NCI-H1417 treated with DMSO at 0.1 percent for 48 hours (cell line): ENCODE measurements around the gene NOP56.
A peak's percentile ranks its signal among the peaks of the same experiment; 100 is the strongest.
"Not testable (repeated sequence)": the region's sequence is repeated elsewhere in the genome, so short reads cannot be mapped to it uniquely, and the experiment has no call there.

Experiments used
- DNase-seq: peaks from one replicate; lab custom pipeline; 2025; lab: John Stamatoyannopoulos, UW

The NOP56 gene

DNA sequence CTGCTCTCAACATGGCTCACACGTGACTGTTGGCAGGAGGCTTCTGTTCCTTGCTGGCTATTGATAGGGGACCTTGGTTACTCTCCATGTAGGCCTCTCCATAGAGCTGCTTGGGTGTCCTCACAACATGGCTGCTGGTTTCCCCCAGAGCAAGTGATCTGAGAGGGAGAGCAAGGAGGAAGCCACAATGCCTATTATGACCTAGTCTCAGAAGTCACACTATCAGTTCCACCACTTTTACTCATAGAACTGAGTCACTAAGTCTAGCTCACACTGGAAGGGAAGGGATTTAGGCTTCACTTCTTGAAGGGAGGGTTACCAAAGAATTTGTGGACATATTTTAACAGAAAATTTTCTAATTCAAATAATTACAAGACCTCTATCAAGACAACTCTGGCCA is 8.7 kb upstream of the NOP56 start:
- DNase-seq: no peak

DNA sequence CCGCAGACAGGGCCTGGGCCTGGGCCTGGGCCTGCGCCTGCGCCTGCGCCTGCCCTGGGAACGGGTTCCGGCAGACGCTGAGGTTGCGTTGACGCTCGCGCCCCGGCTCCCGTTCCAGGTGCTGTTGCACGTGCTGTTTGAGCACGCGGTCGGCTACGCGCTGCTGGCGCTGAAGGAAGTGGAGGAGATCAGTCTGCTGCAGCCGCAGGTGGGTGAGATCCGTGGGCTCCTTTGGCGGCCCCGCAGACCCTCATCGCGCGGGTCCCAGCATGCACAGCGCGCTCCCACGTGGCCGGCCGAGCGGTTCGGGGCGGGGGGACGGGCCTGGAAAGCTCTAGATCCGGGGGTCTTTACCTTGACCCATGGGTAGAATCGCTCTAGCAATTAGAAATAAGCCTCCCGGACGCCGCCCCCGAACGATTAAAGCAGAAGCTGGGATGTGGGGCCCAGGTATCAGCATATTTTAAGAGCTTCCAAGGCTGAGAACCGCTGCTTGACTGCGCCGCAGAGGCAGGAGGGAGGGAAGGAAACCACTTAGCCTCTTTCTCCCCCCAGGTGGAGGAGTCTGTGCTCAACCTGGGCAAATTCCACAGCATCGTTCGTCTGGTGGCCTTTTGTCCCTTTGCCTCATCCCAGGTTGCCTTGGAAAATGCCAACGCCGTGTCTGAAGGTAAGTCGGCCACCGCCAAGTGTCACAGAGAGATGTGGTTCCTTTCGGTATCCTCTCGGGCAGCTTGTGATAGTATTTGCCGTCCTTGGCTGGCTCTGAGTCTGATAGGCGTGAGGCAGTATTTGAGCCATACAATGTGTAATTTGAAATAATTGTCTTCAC is 508 bp downstream of the NOP56 start:
- DNase-seq: no peak

DNA sequence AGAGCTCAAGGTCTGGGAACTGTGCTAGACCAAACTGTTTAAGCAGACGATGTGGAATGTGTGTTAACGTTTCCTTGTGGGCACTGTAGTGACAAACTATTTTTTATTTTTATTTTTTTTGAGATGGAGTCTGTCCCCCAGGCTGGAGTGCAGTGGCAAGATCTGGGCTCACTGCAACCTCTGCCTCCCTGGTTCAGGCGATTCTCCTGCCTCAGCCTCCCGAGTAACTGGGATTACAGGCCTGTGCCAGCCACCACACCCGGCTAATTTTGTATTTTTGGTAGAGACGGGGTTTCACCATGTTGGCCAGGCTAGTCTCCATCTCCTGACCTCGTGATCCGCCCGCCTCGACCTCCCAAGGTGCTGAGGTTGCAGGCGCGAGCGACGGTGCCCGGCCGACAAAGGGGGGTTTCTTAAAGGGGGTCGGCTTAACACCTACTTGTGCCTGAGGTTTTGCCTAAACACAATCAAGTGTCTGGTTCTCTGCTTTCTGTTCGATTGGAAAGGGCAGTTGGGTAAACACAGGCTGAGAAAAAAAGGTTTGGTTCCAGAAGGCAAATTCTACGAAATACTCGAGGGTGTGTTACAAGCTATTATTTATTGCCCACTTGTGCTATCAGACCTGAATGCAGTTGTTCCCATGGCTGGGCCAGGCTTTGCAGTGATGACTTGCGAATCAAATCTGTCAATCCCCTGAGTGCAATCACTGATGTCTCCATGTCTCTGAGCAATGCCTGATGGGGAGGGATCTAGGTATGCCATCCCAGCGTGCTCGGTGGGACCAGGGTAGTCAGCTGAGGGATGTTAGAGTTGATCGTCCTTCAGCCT is 1.3 kb downstream of the NOP56 start:
- no peak for DNase-seq

DNA sequence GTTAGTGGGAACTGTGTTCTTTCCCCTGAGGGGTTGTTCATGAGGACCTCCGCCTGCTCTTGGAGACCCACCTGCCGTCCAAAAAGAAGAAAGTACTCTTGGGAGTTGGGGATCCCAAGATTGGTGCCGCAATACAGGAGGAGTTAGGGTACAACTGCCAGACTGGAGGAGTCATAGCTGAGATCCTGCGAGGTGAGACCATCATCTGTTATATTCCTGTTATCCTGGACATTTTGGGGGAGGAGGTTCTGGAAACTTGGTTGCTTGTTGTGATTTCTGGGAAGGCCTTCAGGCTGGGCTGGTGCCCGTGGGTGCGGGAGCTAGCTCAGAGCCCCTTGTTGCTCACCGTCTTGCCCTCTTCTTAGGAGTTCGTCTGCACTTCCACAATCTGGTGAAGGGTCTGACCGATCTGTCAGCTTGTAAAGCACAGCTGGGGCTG is 2.0 kb downstream of the NOP56 start:
- DNase-seq: no peak

DNA sequence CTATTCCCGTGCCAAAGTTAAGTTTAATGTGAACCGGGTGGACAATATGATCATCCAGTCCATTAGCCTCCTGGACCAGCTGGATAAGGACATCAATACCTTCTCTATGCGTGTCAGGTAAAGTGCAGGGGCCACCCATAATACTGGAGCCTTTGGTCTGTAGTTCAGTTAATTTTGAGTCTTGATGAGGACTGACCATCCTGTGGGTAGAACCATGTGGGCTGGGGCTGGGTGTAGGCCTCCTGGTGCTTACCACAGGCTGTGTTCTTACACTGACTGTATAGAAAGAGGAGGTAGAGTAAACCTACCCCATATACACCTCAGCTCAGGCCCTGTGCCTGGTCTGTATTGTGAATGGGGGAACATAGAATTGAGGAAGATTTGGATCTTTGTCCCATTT is 2.4 kb downstream of the NOP56 start:
- DNase-seq: no peak

DNA sequence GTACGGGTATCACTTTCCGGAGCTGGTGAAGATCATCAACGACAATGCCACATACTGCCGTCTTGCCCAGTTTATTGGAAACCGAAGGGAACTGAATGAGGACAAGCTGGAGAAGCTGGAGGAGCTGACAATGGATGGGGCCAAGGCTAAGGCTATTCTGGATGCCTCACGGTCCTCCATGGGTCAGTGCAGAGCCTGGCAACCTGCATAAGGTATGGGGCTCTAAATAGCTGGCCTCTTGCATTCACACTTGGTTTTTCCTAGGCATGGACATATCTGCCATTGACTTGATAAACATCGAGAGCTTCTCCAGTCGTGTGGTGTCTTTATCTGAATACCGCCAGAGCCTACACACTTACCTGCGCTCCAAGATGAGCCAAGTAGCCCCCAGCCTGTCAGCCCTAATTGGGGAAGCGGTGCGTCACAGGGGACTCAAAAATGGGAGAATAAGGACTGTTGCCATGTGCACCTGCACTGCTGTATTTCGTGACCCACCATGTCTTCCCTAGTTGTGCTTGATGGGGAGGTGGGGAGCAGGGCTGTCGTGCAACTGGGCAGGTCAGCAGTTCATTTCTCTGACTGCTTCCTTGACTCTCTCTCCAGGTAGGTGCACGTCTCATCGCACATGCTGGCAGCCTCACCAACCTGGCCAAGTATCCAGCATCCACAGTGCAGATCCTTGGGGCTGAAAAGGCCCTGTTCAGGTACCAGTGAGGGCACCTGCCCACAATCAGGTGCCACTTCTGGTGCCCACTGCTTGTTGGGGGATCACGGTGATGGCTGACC is 3.1 kb downstream of the NOP56 start:
- no peak for DNase-seq

DNA sequence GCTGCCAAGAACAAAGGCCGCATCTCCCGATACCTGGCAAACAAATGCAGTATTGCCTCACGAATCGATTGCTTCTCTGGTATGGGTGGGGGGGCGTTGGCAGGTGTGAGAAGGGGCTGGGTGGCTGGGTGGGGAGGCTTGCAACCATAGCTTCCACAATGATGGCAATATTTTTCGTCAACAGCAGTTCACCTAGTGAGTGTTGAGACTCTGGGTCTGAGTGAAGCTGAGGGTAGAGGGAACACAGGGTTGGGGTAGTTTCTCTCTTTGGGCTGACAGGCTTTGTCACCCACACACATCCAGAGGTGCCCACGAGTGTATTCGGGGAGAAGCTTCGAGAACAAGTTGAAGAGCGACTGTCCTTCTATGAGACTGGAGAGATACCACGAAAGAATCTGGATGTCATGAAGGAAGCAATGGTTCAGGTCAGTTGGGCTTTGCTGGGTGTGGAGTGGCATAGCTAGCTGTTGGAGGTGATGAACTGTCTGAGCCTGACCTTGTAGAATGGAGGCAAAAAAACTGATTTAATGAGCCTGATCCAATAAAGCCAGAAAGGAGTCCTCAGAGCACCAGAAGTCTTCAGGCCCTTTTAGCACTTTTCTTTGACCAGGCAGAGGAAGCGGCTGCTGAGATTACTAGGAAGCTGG is 4.2 kb downstream of the NOP56 start:
- no peak for DNase-seq

DNA sequence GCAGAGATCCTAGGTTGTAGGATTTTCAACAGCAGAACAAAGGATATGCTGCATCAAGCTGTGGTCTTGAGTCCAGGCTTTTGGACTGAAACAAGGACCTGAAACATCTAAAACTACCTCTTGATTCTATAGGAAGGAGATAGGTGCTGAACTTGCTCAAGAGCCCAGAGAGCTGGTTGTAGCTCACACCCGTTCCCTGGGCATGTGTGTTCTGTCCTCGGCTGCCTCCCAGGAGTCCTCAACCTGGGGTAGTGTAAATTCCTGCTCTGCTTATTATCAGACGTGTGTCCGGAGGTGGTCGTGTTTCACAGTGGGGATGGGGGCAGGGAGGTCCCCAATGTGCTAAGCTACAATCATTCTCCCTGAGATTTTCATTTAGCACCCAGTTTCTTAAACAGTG is 4.8 kb downstream of the NOP56 start:
- no peak for DNase-seq

DNA sequence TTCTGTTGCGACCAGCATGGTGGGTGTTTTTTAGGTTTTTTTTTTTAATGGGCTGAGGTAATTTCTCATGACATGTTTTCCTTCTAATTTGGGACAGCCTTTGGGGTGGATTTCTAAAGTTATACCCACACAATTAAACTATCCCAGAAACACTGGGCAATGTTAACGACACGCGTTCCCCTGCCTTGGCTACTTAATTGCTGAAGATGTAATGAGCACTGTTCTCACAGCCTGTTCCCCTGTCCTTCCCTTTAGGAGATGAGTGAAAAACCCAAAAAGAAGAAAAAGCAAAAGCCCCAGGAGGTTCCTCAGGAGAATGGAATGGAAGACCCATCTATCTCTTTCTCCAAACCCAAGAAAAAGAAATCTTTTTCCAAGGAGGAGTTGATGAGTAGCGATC is 5.2 kb downstream of the NOP56 start:
- no peak for DNase-seq

DNA sequence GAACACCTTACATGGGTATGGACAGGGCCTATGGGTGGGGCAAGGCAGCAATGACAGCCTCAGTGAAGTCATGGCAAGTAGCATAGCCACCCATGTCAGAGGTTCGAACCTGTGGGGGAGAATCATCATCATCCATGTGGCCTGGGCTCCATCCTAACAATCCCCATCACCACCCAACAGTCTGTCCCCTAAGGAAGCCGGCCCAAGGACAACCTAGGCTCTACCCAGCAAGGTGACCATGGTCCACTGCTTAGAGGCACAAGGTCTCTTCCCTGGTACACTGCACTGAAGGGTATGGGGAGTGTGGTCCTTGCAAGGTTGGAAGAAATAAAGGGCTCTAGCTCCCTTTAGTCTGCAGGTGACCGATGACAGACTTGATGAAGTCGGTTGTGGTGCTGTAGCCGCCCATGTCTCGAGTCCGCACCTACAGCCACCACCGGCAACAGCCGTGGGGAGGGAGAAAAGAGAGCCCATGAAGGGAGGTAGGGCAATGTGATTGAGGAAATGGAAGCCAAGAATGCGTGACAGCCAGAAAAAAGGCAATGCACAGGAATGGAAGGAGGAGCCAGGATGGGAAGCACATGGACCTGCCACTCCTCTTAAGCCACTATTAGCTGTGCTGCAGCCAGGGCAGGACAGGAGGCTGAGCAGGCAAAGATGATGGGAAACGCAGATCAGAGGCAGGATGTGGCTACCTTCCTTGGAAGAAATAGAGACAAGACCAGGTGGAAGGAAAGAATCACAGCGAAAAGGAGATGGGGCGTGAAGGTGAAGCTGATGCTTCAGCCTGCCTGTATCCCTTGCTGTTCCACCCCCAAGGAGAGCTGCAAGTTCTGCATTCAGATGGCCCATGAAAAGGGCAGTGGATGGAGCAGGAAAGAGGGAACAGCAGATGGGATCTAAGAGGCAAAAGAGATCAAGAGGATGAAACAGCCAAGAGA is 6.3 kb downstream of the NOP56 start:
- no peak for DNase-seq

DNA sequence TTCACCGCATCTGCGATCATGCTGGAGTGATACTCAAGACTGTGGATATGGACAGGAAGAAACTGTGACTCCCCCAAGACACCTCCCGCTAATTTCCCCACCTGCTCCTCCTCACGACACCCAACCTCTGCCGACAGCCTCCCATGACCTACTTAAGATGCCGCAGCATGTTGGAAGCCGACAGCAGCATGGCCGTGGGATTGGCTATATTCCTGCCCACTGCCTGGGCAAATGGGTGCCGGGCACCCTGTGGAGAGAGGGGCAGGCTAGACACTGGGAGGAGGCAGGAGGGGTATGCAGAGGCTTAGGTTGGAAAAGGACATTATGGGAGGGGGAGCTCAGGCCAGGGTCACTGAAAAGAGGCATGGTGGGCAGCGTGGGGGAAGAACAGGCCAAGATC is 7.1 kb downstream of the NOP56 start:
- no peak for DNase-seq

DNA sequence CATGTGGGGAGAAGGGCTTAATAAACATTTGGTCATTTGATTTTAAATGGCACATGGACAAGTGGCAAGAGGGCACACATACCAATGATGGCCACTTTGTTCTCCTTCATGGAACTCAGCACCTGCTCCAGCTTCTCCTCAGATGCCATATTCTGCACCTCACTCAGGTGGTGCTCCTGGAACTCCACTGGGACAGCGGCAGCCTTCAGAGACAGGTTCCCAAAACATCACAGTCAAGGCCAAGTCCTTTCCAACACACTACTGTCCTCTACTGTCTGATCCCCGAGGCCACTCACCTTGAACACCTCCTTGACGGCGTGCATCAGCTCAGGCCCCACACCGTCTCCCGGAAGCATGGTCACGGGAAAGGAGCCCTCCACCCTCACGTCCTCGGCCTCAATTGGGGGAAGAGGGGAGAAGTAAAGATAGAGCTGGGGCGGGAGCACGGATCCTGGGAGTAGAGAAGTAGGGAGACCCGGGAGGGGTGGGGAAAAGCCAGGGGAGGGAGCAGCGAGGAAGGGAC is 11.0 kb downstream of the NOP56 start:
- DNase-seq: no peak

DNA sequence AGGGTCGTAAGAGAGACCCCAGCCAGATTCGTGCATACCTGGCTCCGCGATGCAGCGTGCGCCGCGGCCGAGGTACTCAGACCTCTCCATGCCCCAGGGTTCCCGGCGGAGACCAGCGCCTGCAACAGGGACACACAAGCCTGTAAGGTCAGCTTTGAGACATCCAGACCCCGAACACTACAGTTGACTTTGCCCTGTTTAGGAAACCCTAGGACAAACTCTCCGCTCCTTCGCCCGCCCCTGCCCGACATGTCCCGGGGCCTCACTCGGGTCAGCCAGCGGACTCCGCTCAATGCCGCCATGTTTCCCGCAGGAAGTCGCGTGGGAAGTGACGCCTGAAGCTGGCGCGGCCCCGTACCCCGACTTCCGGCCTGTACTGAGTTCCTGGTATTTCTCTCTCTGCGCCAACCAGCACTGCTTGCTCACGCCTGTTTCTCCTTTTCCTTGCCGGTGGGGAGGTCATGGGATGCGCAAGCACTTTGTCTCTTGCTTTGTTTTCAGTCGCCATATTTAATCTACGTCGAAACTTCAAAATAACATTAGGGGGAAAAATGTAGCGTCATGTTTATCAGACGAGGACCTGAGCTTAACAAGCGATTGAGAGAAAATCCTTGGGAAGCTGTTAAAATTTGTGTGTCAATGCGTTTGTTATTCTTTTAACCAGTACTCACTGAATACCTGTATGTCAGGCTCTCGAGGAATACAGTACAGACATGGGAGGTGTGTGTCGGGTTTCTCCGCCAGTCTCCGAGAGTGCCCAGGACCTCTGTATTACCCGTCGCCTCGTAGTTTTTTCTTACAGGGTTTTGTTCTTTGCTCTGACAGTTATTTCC is 11.7 kb downstream of the NOP56 start, which contains the start of gene IDH3B:
Gene IDH3B, minus strand, starts transcription at position 330 of the 833 bp plus-strand sequence. Its CDS starts 28 bp downstream, at position 302.
- DNase-seq: peak; percentile 70

DNA sequence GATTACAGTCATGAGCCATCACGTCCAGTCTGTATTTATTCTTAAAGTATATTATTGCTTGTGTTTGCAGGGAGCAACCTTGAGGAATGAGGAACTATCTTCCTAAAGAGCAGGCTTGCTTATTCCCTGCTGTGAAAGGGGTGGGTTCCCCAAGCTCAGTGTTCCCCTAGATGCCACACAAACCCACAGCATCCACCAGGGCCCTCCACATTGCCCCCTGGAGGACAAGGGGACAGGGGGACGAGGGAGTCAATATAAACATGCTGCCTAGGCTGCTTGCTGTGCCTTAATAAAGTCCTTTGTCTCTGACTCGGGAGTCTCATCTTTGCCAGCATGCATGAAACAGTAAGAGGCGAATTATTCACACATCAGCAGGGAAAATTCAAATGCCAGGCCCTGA is 19.5 kb downstream of the NOP56 start:
- no peak for DNase-seq

DNA sequence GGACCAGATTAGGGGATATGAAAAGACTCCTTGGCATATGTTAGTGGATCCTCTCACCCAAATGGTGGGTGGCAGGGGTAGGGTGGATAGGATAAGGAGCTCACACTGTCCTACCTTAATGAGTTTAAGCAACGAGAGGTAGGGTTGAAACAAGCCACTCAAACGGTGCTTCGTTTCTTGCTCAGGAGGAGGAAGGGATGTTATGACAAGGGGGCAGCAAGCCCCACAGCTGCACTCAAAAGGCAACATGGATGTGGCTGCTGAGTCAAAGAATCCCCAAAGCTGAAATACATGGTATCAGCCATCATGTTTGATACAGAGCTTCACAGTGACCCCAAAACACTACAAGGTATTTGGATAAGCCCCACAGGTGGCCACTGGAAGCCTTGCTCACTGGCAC is 20.0 kb downstream of the NOP56 start:
- no peak for DNase-seq

DNA sequence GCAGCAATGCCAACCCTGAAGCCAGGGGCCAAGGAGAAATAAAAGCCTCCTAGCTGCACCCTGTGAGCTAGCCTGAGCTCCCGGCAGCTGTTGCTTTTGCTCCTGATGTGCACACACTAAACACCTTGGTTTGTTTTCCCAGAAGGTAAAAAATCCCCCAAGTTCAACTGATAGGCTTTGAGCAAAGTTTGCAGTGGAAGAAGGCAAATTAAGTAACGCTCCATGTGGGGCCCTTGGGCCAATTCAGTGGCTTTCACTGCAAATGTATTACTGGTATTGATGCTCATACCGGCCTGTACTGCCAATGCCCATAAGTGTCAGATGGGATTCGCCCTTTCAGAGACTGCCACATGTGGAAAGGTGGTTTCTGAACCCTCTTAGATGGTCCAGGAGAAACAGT is 21.0 kb downstream of the NOP56 start:
- no peak for DNase-seq

DNA sequence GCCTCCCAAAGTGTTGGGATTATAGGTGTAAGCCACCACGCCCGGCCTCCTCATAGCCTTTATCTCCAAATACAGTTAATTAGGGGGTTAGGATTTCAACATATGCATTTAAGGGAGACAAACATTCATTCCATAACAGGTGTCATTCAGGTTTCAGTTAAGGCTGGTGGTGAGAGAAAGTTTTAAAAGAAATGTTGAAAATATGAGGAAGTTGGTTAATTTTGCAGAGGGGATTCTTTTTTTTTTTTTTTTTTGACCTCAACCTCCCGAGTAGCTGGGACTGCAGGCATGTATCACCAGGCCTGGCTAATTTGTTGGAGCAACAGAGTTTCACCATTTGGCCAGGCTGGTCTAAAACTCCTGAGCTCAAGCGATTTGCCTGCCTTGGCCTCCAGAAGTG is 27.6 kb downstream of the NOP56 start:
- DNase-seq: no peak

DNA sequence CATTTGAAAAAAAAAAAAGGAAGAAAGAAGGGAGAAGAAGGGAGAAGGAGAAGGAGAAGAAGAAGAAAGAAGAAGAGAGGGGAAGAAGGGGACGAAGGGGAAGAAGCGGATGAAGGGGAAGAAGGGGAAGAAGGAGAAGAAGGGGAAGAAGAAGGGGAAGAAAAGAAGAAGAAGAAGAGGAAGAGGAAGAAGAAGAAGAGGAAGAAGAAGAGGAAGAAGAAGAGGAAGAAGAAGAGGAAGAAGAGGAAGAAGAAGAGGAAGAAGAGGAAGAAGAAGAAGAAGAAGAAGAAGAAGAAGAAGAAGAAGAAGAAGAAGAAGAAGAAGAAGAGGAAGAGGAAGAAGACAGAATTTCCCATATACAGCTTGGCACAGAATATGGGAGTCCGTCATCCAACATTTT is 29.6 kb downstream of the NOP56 start:
- not testable (repeated sequence) for DNase-seq

DNA sequence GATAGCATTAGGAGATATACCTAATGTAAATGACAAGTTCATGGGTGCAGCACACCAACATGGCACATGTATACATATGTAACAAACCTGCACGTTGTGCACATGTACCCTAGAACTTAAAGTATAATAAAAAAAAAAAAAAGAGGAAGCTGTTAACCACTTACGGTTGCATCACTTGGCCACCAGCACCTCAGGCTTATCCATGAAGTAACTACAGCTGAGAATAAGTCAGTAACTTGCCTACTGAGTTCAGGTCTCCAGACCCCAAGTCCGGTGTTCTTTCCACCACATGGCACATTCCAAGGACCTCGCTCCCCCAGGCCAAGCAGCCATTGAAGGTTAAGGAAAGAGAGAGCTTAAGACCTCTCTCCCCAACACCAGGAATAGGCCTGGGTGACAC is 32.4 kb downstream of the NOP56 start:
- DNase-seq: not testable (repeated sequence)

DNA sequence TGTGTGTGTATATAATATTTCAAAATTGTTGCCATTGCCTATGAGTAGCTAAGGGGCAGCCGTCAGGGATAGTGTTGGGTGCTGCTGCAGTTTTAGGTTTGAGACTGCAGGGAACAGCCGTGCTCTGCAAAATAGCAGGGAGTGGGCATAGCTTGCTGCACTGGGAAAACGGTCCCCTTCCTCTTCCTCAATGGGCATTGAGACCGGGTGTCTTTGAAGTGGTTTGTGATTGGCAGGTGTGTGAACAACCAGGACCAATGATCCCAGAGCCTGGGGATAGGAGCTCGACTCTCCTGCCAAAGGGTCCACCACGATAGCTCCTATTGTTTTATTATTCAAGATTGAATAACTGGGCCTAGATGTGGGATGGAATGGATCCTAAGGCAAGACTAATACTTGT is 35.1 kb downstream of the NOP56 start:
- DNase-seq: no peak
